Suprapubic skin (tissue), 4 donors: Measurements from ENCODE around the gene BAG3. TPM values are rescaled to one million over a fixed set of nuclear protein-coding genes. Genes with fewer than 3 reads are reported as not detected.

Source experiments
- DNase-seq, 2 donors: peaks; one replicate each; pipeline ENCODE4 v3.0.0-alpha.2; 2019; ENCODE audit warnings: low spot score in 2 of 2
- H3K27ac ChIP-seq: fragments of 200-600 bp; sonication (generic); one replicate; pipeline ENCODE4 v1.5.1; 2019
- H3K27me3 ChIP-seq: fragments of 200-600 bp; sonication (generic); one replicate; pipeline ENCODE4 v1.5.1; 2019
- H3K36me3 ChIP-seq: fragments of 200-600 bp; sonication (generic); one replicate; pipeline ENCODE4 v1.5.1; 2019
- H3K4me1 ChIP-seq: fragments of 200-600 bp; sonication (generic); one replicate; pipeline ENCODE4 v1.5.1; 2019
- H3K4me3 ChIP-seq: fragments of 200-600 bp; sonication (generic); one replicate; pipeline ENCODE4 v1.5.1; 2019; ENCODE audit warnings: mild to moderate bottlenecking
- H3K9me3 ChIP-seq: fragments of 200-600 bp; sonication (generic); one replicate; pipeline ENCODE4 v1.5.1; 2019
- CTCF ChIP-seq, 2 donors: fragments of 200-600 bp in 1 of 2; fragments of 450-650 bp in 1 of 2; sonication (generic) in 1 of 2; IDR thresholded peaks; one replicate each; pipeline ENCODE4 v1.5.1; 2016 to 2019; ENCODE audit warnings: antibody characterized with exemption in 2 of 2, mild to moderate bottlenecking in 1 of 2, moderate library complexity in 1 of 2
- EP300 ChIP-seq: sonication (generic); formaldehyde crosslinking; IDR thresholded peaks from one replicate; pipeline ENCODE4 v1.6.1; 2017; ENCODE audit warnings: antibody characterized with exemption
- POLR2A ChIP-seq, 2 donors: fragments of 450-650 bp; IDR thresholded peaks; one replicate each; pipeline ENCODE4 v1.6.1; 2017; ENCODE audit warnings: antibody characterized with exemption in 2 of 2, mild to moderate bottlenecking in 2 of 2, moderate library complexity in 2 of 2
- POLR2AphosphoS5 ChIP-seq, 3 donors: sonication (generic); formaldehyde crosslinking; IDR thresholded peaks; one replicate each; pipeline ENCODE4 v1.6.1; 2017; ENCODE audit warnings: antibody characterized with exemption in 3 of 3
- WGBS: methylation state at CpG from one replicate; pipeline ENCODE4 v1.1.5; 2018; 5-methylcytosine and 5-hydroxymethylcytosine counted together
- total RNA-seq, 4 donors: library from RNA; depleted of rRNA; stranded (reverse); fragments of >200 nt; gene quantifications; one replicate each; pipeline ENCODE4 v1.1.0, GENCODE V29; 2016

Gene BAG3
- total RNA-seq, 4 donors from 2014 or later = 75.0 to 86.4 (median 78.0) TPM

- Histone ChIP-seq H3K4me3 (peak overlapping the region; percentile 25), H3K9me3 (no peaks in the 10 kb centered on the region), H3K27me3 (no peaks in the 10 kb centered on the region), H3K27ac (peak overlapping the region; percentile 69), H3K4me1 (peaks cover 18% of the 10 kb centered on the region), H3K36me3 (no peaks in the 10 kb centered on the region)
- no peak for TF ChIP-seq POLR2AphosphoS5 (IDR thresholded peaks at IDR 0.05)
- no peak for TF ChIP-seq POLR2A (IDR thresholded peaks at IDR 0.05)
- no peak for TF ChIP-seq CTCF (IDR thresholded peaks at IDR 0.05)
- TF ChIP-seq EP300 = no peak
- 51% methylated on average over 10 of the region's 10 CpGs for WGBS
- no peak for DNase-seq
Measured at GRCh38 chr10:119687192-119688032, 36.2 kb downstream of the BAG3 start.

- WGBS = 50% methylated on average over 4 of the region's 4 CpGs
- no peak overlapping the region for H3K4me3 ChIP-seq
- H3K27me3 ChIP-seq = no peaks in the 10 kb centered on the region
- no peak for TF ChIP-seq POLR2A (IDR thresholded peaks at IDR 0.05)
- TF ChIP-seq CTCF (IDR thresholded peaks at IDR 0.05) = no peak
- TF ChIP-seq POLR2AphosphoS5 (IDR thresholded peaks at IDR 0.05) = no peak
- TF ChIP-seq EP300 = no peak
- H3K36me3 ChIP-seq = no peaks in the 10 kb centered on the region
- no peak for DNase-seq
- no peaks in the 10 kb centered on the region for H3K9me3 ChIP-seq
- no peak overlapping the region for H3K27ac ChIP-seq
- peaks cover 11% of the 10 kb centered on the region for H3K4me1 ChIP-seq
Measured at GRCh38 chr10:119688033-119688508, 36.9 kb downstream of the BAG3 start.

- Histone ChIP-seq H3K4me3 (no peak overlapping the region), H3K27me3 (no peaks in the 10 kb centered on the region), H3K9me3 (no peaks in the 10 kb centered on the region), H3K4me1 (peaks cover 11% of the 10 kb centered on the region), H3K27ac (no peak overlapping the region), H3K36me3 (no peaks in the 10 kb centered on the region)
- DNase-seq = no peak
- TF ChIP-seq POLR2A (IDR thresholded peaks at IDR 0.05) (no peak), POLR2AphosphoS5 (IDR thresholded peaks at IDR 0.05) (no peak), EP300 (no peak)
- 85% methylated on average over 6 of the region's 6 CpGs for WGBS
Measured at GRCh38 chr10:119689016-119689580, 37.9 kb downstream of the BAG3 start.

DNA sequence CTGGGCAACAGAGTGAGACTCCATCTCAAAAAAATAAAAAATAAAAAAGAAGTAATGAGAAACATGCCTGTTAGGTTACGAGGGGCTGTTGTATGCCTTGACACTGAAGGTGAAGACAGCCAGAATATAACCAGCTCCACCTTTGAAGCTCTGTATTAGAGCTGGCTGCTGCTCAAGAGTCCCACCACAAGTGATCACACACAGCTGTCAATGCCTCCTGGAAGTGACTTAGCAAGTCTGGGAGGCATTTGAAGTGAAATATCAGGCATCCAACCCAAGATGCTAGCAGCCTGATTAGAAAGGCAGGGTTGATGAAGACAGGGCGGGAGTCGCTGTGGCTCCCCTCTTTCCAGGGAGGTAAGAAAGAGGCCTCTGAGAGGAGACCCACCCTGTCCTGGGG, 40.5 kb downstream of the BAG3 start:
- H3K27ac ChIP-seq = no peak overlapping the region
- peaks cover 9% of the 10 kb centered on the region for H3K4me1 ChIP-seq
- TF ChIP-seq CTCF (IDR thresholded peaks at IDR 0.05) = no peak
- no peak for TF ChIP-seq POLR2A (IDR thresholded peaks at IDR 0.05)
- TF ChIP-seq POLR2AphosphoS5 (IDR thresholded peaks at IDR 0.05) = no peak
- no peak for TF ChIP-seq EP300
- no peak overlapping the region for H3K4me3 ChIP-seq
- WGBS = 91% methylated on average over 3 of the region's 3 CpGs
- H3K9me3 ChIP-seq = no peaks in the 10 kb centered on the region
- no peaks in the 10 kb centered on the region for H3K36me3 ChIP-seq
- DNase-seq = no peak
- no peaks in the 10 kb centered on the region for H3K27me3 ChIP-seq

- H3K27ac ChIP-seq = no peak overlapping the region
- DNase-seq = no peak
- H3K4me3 ChIP-seq = no peak overlapping the region
- no peaks in the 10 kb centered on the region for H3K9me3 ChIP-seq
- 86% methylated on average over 6 of the region's 6 CpGs for WGBS
- no peaks in the 10 kb centered on the region for H3K27me3 ChIP-seq
- H3K36me3 ChIP-seq = no peaks in the 10 kb centered on the region
- H3K4me1 ChIP-seq = no peaks in the 10 kb centered on the region
- no peak for TF ChIP-seq POLR2AphosphoS5 (IDR thresholded peaks at IDR 0.05)
- TF ChIP-seq POLR2A (IDR thresholded peaks at IDR 0.05) = no peak
- no peak for TF ChIP-seq EP300
- no peak for TF ChIP-seq CTCF (IDR thresholded peaks at IDR 0.05)
Measured at GRCh38 chr10:119693262-119693957, 42.2 kb downstream of the BAG3 start.
